Erythroblast (primary cell): ENCODE data around the gene GRM5.
"Not testable (repeated sequence)": the region's sequence is repeated elsewhere in the genome, so short reads cannot be mapped to it uniquely, and the experiment has no call there.

Experiments used
- DNase-seq, 2 experiments: peaks; one replicate each; lab custom pipeline; 2025; lab: John Stamatoyannopoulos, UW
- GATA1 ChIP-seq: IDR thresholded peaks from 2 replicates; pipeline ENCODE4 v1.6.1; 2011; ENCODE audit warnings: low read depth, mild to moderate bottlenecking, control low read depth, low read length, moderate library complexity
- POLR2A ChIP-seq: IDR thresholded peaks from 2 replicates; pipeline ENCODE4 v1.6.1; 2011; ENCODE audit warnings: mild to moderate bottlenecking, low read length

GRM5 gene

DNA sequence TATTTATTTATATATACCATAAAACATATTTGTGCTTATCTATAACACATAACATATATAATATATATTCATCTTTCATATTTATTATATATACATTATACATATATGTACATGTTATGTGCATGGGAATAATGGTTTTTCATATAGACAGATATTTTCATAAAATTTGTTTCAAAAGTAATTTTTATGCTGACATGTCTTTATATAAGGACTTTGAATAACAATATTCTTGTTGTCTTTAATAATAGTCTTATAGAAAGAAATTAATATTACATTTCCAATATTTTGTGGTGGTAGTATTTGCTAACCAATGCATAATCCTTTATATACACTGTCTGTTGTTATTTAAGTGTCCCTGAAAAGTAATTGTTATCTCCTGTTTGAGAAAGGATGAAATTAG lies 49.6 kb downstream of the GRM5 start:
- TF ChIP-seq GATA1 (no peak), POLR2A (no peak)
- DNase-seq: no peak

DNA sequence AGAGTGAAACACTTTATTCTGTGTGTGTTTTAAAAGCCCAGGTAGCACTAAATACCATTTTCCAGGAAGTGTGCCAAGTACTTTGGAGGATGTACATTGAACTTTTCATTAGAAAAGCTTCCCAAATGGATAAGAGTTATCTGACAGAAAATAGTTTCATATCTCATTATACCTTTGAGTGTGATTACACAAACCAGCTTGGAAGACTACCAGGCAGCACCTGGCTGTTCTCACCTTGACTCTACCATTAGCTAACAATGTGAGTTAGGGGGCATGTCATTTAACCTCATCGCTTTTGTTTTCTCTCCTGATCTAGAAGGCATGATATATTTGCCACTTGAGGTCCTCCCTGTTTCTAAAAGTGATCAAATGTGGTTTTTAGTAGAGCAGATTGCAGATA lies 50.2 kb downstream of the GRM5 start:
- TF ChIP-seq GATA1 (no peak), POLR2A (no peak)
- no peak for DNase-seq

DNA sequence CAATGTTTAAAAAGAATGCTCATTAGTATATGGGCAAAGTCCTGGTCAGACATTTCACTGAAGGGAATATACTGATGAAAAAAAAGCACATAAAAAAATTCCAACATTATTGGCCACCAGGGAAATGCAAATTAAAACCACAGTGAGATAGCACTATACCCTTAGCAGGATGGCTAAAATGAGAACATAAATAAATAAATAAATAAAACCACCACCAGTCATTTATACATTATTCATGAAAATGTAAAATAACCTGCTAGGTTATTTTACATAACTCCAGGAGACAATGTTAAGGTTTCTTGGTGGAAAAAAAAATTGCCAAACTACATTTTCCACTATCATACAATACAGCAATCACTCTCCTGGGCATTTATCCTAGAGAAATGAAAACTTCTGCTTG lies 64.9 kb downstream of the GRM5 start:
- DNase-seq: not testable (repeated sequence)

DNA sequence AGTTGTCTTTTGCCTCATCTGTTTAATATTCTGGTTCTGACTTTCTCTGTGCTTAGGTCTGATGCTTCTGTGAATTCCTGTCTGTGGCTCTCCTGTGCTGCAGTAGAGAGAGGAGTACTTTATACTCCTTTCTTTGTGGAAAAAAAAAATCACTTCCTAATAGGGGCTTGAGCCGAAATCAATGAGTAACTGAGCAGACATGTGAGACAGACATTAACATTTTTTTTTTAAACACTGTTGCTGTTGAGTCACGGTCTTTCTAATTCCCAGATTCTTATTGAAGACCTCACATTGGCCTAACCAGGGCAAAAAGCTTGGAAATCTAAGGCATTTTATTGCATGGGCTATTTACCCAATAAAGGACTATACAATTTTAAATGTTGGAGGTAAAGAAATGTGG lies 86.1 kb downstream of the GRM5 start:
- no peak for DNase-seq
- TF ChIP-seq GATA1 (no peak), POLR2A (no peak)

DNA sequence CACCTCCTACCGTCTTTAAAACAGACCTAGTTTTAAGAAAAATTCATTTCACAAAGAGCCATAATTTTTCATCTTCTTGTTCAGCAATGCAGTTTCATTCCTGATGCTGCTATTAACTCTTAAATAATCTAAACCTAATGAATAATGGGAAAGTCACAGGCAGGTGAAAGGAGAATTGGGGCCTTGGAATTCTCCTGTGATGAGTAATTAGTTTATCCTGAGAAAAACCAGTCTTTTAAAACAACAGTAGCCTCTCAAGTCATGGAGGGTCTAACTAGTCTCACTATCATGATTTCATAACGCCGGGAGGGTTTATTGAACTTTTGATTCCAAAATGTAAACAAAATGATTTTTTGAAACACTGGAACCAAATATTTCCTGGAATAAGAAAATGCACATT lies 86.8 kb downstream of the GRM5 start:
- not testable (repeated sequence) for DNase-seq

DNA sequence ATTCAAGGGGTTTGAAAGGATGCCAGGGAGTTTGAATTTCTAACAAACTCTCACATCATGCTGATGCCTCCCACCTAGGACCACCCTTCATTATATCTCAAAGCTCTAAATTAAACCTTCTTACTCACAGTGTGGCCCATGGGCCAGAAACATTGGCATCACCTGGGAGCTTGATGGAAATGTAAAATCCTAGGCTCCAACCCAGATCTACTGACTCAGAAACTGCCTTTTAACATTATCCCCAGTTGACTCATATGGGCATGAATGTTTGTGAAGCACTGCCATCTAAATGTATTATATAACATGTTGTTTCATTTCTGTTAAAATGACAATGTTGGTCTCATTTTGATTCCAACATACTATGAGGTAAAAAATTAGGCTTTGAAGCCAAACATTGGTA lies 90.3 kb downstream of the GRM5 start:
- not testable (repeated sequence) for DNase-seq

DNA sequence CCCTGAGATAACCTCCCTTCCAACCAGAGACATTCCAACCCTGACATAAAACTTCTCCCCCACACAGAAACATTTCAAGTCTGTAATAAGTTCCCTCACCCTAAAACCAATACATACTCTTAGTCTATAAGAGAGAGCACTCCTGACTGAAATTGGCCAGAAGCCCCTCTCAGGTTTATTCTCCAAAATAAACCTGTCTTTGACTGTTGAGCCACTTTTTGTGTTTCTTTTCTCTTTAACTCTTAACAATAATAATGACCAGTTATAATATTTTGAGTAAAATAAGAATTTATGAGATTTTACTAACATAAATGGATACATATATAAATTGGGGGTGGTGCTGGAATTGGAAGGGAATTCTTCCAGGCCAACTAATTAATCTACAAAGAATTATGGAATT lies 93.6 kb downstream of the GRM5 start:
- TF ChIP-seq GATA1 (no peak), POLR2A (no peak)
- no peak for DNase-seq

DNA sequence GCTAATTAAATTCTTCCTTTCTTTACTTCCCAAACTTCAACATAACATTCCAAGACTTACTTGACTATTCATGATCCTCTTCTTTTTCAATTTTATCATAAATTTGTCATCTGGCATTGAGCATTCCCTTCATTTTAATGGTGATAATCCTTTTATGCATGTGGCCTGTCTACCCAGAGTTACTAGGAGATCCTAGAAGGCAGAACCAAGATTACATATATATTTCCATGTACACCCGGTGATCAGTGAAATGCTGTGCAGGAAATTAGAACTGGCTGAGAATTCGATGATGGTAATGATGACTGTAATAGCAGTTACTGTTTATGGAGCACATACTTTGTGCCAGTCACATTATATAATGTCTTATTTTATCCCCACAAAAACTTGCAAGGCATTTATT lies 104.2 kb downstream of the GRM5 start:
- DNase-seq: not testable (repeated sequence)

DNA sequence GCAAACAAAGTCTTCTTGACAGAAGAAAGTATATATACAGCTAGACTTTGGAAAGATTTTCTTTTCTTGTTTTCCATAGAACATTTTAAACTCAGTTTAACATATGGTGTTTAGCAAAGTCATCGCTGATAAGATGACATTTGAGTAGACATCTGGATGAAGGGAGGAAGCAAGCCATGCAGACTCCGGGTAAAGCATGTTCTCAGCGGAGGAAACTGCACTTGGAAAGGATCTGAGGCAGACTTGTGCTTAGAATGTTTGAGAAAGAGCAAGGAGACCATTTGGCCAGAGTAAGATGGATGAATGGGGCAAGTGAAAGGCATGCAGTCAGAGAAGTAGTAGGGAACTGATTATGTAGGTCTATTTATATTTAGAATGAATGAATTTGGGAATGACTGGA lies 105.9 kb downstream of the GRM5 start:
- DNase-seq: not testable (repeated sequence)

DNA sequence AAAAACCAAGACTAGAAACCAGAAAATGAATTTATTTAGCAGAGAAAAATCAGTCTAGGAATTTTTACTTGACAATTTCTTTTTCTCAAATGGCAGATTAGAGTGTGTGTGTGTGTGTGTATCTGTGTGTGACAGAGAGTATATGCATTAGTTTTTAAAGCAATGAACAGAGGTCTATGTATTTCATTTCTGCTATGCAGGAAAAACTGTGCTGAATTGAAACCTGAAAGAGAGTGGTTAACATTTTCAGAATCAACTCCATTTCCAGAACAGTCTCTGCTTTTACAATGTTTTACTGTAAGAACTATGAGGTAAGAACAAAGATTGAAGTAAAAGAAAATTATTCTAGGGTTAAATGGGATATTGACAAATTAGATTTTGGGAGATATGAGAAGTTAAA lies 114.8 kb downstream of the GRM5 start:
- no peak for DNase-seq
- TF ChIP-seq POLR2A (no peak), GATA1 (no peak)

DNA sequence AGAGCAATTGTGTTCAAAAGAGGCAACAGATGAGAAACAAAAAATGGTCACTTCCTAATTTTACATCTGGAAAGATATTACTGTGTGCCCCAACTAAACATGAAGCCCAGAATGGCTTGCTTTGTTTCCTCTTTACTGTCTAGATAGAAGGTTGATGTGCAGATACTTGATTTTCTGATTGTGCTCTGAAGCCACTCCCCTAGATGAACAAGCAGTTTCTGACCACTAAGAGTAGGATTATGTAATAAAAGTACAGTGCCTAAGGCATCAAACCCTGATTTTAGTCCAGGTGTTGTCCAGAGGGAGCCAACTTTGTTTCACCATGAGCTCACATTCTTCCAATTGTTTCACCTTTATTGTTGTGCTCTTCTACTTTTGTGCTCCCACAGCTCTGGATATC lies 116.9 kb downstream of the GRM5 start:
- DNase-seq: not testable (repeated sequence)

DNA sequence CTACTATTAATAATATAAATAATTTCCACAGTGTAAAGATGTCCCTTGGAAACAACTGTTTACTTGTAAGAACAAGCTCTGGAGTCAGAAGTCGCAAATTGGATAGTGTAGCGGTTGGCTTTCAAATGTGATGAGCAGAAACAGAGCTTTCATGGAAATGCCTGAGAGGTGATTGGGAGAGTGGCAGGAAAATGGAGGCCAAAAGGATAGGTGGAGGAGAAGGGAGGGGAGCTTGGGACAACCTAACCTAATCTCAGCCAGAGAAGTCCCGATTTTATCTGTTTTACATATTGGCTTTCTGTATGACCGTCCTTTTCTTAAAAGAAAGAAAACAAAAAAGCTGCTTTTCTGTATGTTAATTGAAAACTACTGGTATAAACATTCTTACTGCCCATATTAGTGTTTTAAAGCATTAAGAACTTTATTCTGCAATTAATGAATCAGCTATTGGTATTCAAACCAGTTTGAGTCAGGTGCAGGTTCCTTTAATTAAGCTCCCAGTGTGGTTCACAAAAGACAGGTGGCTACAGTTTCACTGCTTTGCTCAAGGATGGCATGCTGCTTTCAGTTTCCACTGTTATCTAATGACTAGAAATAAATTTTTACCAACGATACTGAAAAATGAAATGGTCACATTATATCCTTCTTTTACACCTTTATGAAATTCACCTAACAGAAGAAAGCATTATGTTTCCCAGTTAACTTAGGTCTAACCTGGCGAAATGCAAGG lies 117.8 kb downstream of the GRM5 start:
- not testable (repeated sequence) for DNase-seq

DNA sequence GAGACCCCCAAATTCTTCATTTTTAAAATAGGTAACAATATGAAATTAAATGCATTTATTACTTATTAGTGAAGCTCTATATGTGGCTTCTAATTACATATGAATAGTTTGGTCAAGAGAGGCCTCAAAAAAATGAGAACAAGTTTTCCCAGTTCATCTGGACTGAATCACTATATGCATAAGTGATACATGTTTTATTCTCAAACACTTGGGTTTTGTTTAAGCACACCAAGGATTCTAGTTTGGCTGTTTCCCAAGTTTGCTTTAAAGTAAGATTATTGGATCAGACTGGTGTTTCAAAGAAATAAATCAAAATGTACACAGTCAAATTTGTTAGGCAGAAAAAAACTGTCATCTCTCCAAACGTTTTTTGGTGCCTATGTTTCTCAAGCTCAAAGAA lies 136.1 kb downstream of the GRM5 start:
- not testable (repeated sequence) for DNase-seq

DNA sequence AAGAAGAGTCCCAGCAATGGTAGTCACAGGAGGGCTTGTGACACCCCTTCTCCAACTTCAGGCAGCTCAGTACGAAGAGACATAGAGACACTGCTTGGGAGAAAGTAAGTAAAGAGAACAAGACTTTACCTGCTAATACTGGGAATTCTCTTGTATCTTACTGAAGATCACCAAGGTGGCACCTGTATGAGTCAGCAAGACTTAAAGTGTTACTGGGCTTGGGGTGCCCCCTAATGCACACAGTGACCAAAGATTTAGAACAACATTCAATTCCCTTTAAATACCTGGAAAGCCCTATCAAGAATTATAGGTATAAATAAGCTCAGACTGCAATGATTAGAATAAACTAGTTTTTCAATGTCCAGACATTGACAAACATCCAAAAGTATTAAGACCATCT lies 148.7 kb downstream of the GRM5 start:
- DNase-seq: not testable (repeated sequence)

DNA sequence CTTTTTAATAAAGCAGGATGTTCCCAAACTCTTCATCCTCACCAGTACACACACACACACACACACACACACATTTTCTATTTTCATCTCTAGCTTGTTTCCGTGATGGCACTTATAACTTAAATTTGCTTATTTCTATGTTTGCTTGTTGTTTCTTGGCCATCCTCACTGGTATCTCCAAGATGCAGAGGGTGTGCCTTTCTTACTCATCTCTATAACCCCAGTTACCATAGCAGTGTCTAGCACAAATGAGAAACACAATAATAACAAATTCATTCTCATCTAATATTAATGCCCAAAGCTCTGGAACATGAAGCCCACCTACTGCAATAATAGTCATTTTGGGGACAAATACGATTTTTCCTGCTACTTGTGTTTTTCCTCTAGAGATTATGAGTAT lies 156.3 kb downstream of the GRM5 start:
- no peak for TF ChIP-seq POLR2A
- no peak for TF ChIP-seq GATA1
- no peak for DNase-seq

DNA sequence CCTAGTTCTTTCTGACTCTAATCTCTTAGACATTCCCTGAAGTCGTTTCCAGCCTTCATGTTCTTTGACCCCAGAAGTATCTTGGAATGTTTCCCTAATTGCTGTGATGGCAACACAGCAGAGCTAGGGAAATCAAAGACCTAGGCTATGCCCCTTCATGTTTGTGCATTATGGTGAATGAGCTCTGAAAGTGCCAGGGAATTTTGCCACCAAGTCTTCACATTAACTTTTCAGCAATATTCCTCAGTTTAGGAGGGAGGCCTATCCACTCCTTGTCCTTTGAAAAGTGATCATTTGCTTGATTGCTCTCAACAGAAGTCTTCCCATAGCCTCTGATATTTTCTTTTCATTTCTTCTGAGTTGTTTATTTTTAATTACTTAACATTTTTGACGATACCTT lies 164.3 kb downstream of the GRM5 start:
- DNase-seq: not testable (repeated sequence)

DNA sequence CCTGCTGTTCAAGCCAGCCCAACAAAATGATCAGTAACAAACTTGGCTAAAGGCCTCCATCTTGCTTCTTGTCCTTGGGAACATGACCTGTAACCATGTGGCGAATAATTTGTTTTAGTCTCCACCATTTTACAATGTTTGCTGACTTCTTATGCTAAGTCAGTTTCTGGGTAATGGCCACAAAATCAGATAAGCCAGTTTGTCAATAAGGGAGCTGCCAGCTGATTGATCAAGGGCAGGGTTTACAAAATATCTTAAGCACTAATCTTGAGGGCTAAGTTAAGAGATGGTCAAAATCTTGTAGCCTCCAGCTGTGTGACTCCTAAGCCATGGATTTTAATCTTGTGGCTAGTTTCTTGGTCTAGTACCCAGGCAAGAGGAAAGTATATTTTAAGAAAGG lies 176.9 kb downstream of the GRM5 start:
- not testable (repeated sequence) for DNase-seq
